ENCODE data around the gene PPP4R1. TPM values are rescaled to one million over a fixed set of nuclear protein-coding genes. Genes with fewer than 3 reads are reported as not detected.
A peak's percentile ranks its signal among the peaks of the same experiment; 100 is the strongest.

The PPP4R1 gene
- polyA plus RNA-seq, 1 of the 3 experiments (the other 2 are of a cell fraction): 53.4 TPM

DNA sequence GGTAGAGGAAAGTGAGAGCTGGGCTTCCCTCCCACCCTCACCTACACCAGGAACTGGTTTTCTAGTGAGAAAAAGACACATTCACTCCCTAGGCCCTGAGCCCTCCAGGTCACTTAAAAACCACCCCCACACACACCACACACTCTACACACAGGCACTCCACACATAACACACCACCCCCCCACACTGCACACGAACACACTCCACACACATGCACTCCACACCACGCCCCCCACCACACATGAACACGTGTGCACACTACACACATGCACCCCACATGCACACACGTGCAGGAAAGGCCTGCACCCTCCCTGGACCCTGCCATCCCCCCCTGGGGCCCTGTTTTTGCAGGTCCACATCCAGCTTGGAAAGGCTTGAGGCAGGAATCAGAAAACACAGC, 71.4 kb downstream of the PPP4R1 start:
- ChIA-PET CTCF (no interaction called here), POLR2A (no interaction called here)
- H3K4me3 ChIP-seq (ENCODE audit: low read depth in 2 of 2, low read length in 1 of 2): no peak overlapping the region
- H3K27me3 ChIP-seq (ENCODE audit: insufficient read depth): no peaks in the 10 kb centered on the region
- peaks cover 28% of the 10 kb centered on the region for H3F3A ChIP-seq (replicated peaks; ENCODE audit: insufficient read depth)
- H4K20me1 ChIP-seq (ENCODE audit: insufficient read depth): 0 out of 2 replicates have a peak, but pooled peaks cover 4% of the 10 kb centered on the region
- peaks cover 26 to 30% of the 10 kb centered on the region in 2 experiments for H3K36me3 ChIP-seq (replicated peaks in 1 of 2; ENCODE audit: control insufficient read depth in 1 of 2, insufficient read depth in 2 of 2, low read length in 1 of 2)
- no peak overlapping the region for H2AFZ ChIP-seq (ENCODE audit: low read depth)
- no peaks in the 10 kb centered on the region for H3K79me2 ChIP-seq (ENCODE audit: insufficient read depth)
- no peaks in the 10 kb centered on the region for H3K9me3 ChIP-seq
- H3K4me2 ChIP-seq: no peak overlapping the region
- TF ChIP-seq, protein P1, sequence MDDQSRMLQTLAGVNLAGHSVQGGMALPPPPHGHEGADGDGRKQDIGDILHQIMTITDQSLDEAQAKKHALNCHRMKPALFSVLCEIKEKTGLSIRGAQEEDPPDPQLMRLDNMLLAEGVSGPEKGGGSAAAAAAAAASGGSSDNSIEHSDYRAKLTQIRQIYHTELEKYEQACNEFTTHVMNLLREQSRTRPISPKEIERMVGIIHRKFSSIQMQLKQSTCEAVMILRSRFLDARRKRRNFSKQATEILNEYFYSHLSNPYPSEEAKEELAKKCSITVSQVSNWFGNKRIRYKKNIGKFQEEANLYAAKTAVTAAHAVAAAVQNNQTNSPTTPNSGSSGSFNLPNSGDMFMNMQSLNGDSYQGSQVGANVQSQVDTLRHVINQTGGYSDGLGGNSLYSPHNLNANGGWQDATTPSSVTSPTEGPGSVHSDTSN (IDR thresholded peaks at IDR 0.05): no peak
- no peak for TF ChIP-seq RFX5 (IDR thresholded peaks at IDR 0.05; ENCODE audit: low read length)
- TF ChIP-seq, protein P2, sequence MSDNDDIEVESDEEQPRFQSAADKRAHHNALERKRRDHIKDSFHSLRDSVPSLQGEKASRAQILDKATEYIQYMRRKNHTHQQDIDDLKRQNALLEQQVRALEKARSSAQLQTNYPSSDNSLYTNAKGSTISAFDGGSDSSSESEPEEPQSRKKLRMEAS (IDR thresholded peaks at IDR 0.05; ENCODE audit: low read depth): no peak
- no peak for TF ChIP-seq FOXJ3 (CRISPR knock-in tag; IDR thresholded peaks at IDR 0.05)
- no peak for TF ChIP-seq SMC3 (IDR thresholded peaks at IDR 0.05; ENCODE audit: low read depth, low read length)
- no peak for TF ChIP-seq POLR2AphosphoS5 (IDR thresholded peaks at IDR 0.05; ENCODE audit: low read depth, low read length)
- no peak for TF ChIP-seq NFIC (IDR thresholded peaks at IDR 0.05; ENCODE audit: borderline replicate concordance)
- no peak for TF ChIP-seq CTCF (IDR thresholded peaks at IDR 0.05)
- TF ChIP-seq, protein P3, sequence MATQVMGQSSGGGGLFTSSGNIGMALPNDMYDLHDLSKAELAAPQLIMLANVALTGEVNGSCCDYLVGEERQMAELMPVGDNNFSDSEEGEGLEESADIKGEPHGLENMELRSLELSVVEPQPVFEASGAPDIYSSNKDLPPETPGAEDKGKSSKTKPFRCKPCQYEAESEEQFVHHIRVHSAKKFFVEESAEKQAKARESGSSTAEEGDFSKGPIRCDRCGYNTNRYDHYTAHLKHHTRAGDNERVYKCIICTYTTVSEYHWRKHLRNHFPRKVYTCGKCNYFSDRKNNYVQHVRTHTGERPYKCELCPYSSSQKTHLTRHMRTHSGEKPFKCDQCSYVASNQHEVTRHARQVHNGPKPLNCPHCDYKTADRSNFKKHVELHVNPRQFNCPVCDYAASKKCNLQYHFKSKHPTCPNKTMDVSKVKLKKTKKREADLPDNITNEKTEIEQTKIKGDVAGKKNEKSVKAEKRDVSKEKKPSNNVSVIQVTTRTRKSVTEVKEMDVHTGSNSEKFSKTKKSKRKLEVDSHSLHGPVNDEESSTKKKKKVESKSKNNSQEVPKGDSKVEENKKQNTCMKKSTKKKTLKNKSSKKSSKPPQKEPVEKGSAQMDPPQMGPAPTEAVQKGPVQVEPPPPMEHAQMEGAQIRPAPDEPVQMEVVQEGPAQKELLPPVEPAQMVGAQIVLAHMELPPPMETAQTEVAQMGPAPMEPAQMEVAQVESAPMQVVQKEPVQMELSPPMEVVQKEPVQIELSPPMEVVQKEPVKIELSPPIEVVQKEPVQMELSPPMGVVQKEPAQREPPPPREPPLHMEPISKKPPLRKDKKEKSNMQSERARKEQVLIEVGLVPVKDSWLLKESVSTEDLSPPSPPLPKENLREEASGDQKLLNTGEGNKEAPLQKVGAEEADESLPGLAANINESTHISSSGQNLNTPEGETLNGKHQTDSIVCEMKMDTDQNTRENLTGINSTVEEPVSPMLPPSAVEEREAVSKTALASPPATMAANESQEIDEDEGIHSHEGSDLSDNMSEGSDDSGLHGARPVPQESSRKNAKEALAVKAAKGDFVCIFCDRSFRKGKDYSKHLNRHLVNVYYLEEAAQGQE (IDR thresholded peaks at IDR 0.05; ENCODE audit: low read depth, low read length): no peak
- TF ChIP-seq JUND (IDR thresholded peaks at IDR 0.05): no peak
- no peak overlapping the region for H3K9ac ChIP-seq
- peaks cover 2 to 14% of the 10 kb centered on the region in 2 experiments; a peak in 2 of 4 replicates for H3K4me1 ChIP-seq (ENCODE audit: control insufficient read depth in 1 of 2, insufficient read depth in 2 of 2, low read depth in 1 of 2, low read length in 1 of 2)
- no peak for DNase-seq
- no peaks in the 10 kb centered on the region for H3K9me2 ChIP-seq
- no peak overlapping the region for H3K27ac ChIP-seq (ENCODE audit: low read depth in 2 of 2, low read length in 1 of 2)
- 84% methylated on average over 4 of the region's 4 CpGs for WGBS (ENCODE audit: low lambda C conversion rate)

DNA sequence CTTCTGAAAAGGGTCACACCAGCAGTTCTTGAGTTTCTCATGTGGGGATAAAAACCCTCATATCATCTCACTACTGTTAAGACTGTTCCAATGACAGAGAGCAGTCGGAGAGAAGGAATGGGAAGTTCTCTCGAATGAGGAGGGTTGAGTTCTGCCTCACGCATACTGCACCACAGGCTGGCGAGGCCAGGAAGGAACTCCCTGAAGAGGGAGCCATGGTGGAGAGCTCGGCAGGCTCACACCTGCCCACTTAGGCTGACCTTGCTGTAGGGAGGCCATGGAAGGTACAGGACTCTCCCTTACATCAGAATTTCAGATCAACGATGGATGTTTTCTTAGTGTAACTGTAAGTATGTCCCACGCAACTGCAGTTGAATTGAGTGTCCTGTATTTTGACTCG, 74.4 kb downstream of the PPP4R1 start:
- Histone ChIP-seq H3K27me3 (ENCODE audit: insufficient read depth) (no peaks in the 10 kb centered on the region), H3K9ac (peak overlapping the region; percentile 43; the same call in 1 of the 2 replicates), H4K20me1 (ENCODE audit: insufficient read depth) (no peaks in the 10 kb centered on the region), H3K9me3 (no peaks in the 10 kb centered on the region), H3K4me3 (ENCODE audit: low read depth in 2 of 2, low read length in 1 of 2) (0 out of 4 replicates have a peak overlapping the region, but pooled peaks of 1 of the 2 experiments have one; percentile 34), H3F3A (replicated peaks; ENCODE audit: insufficient read depth) (peaks cover 39% of the 10 kb centered on the region), H3K79me2 (ENCODE audit: insufficient read depth) (no peaks in the 10 kb centered on the region), H3K4me2 (peak overlapping the region; percentile 74), H2AFZ (ENCODE audit: low read depth) (no peak overlapping the region), H3K4me1 (ENCODE audit: control insufficient read depth in 1 of 2, insufficient read depth in 2 of 2, low read depth in 1 of 2, low read length in 1 of 2) (peaks cover 10 to 25% of the 10 kb centered on the region in 2 experiments; a peak in 3 of 4 replicates), H3K36me3 (replicated peaks in 1 of 2; ENCODE audit: control insufficient read depth in 1 of 2, insufficient read depth in 2 of 2, low read length in 1 of 2) (peaks cover 19 to 20% of the 10 kb centered on the region in 2 experiments), H3K9me2 (no peaks in the 10 kb centered on the region), H3K27ac (ENCODE audit: low read depth in 2 of 2, low read length in 1 of 2) (peak overlapping the region in 1 of 2 experiments; percentile 80; a peak in 2 of 4 replicates)
- TF ChIP-seq ELF1 (IDR thresholded peaks at IDR 0.05) (no peak), EP300 (IDR thresholded peaks at IDR 0.05; ENCODE audit: borderline replicate concordance in 1 of 2, low read depth in 1 of 2, low read length in 1 of 2) (no peak)
- TF ChIP-seq, protein P3 (IDR thresholded peaks at IDR 0.05; ENCODE audit: low read depth, low read length): no peak
- 92% methylated on average over 8 of the region's 8 CpGs for WGBS (ENCODE audit: low lambda C conversion rate)
- ChIA-PET POLR2A (no interaction called here), CTCF (interaction anchor here (1.1 kb wide), 1 partner anchor 21 kb away, joined by 3 read pairs; no protein-coding TSS in a partner anchor)
- DNase-seq: no peak
